ENCODE measurements around the gene MARS1.
"Not testable (repeated sequence)": the region's sequence is repeated elsewhere in the genome, so short reads cannot be mapped to it uniquely, and the experiment has no call there.

The MARS1 gene

DNA sequence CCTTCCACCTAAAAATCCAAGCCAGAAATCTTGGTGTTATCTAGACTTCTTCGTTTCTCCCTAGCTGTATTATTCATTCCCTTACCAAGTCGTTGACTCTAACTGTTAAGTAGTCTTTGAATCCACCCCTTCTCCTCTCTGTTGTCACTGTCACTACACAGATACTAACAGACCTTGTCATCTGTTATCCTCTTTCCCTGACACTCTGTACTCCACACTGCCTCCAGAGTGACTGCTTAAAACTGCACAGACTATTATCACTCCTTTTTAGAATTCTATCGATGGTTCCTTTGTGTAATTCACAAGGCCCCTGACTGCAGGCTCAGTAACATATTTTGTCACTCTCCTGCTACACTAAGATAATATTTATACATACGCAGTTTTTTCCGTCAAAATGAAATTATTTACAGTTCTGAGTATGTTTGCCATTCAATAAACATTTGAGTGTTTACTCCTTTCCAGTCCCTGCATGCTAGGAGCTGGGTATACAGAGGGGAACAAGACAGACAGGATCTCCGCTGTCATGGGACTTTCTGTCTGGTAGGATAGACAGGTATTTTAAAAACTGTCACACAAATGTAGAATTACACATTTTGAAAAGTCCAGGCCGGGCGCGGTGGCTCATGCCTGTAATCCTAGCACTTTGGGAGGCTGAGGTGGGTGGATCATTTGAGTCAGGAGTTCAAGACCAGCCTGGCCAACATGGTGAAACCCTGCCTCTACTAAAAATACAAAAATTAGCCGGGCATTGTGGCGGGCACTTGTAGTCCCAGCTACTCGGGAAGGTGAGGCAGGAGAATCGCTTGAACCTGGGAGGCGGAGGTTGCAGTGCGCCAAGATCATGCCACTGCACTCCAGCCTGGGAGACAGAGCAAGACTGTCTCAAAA is 3.8 kb downstream of the MARS1 start:
- no peak for DNase-seq (ENCODE audit: low read depth in 3 of 3)

DNA sequence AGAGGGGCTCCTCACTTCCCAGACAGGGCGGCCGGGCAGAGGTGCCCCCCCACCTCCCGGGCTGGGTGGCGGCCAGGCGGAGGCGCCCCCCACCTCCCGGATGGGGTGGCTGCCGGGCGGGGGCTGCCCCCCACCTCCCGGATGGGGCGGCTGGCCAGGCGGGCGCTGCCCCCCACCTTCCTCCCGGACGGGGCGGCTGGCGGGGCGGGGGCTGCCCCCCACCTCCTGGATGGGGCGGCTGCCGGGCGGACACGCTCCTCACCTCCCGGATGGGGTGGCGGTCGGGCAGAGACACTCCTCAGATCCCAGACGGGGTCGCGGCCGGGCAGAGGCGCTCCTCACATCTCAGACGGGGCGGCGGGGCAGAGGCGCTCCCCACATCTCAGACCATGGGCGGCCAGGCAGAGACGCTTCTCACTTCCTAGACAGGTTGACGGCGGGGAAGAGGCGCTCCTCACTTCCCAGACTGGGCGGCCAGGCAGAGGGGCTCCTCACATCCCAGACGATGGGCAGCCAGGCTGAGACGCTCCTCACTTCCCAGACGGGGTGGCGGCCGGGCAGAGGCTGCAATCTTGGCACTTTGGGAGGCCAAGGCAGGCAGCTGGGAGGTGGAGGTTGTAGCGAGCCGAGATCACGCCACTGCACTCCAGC is 7.3 kb downstream of the MARS1 start:
- not testable (repeated sequence) for DNase-seq (ENCODE audit: low read depth in 3 of 3)

DNA sequence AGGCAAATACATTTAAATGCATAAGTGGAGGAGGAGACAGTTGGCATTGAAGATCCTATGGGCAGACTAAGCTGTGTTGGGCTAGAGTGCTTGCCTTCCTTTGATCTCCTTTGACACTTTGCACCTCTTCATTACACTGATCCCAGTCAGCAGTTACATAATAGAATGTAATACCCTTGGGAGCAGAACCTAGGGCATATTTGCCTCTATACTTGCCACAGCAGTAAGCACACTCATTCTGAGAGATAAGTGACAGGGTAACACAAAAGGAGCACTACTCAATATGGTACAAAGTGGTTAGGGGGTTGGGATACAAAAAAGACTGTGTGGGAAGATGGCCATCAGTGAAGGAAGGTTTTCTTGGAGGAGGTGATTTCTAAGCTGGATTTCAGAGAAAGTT is 9.0 kb downstream of the MARS1 start:
- DNase-seq (ENCODE audit: low read depth in 3 of 3): no peak

DNA sequence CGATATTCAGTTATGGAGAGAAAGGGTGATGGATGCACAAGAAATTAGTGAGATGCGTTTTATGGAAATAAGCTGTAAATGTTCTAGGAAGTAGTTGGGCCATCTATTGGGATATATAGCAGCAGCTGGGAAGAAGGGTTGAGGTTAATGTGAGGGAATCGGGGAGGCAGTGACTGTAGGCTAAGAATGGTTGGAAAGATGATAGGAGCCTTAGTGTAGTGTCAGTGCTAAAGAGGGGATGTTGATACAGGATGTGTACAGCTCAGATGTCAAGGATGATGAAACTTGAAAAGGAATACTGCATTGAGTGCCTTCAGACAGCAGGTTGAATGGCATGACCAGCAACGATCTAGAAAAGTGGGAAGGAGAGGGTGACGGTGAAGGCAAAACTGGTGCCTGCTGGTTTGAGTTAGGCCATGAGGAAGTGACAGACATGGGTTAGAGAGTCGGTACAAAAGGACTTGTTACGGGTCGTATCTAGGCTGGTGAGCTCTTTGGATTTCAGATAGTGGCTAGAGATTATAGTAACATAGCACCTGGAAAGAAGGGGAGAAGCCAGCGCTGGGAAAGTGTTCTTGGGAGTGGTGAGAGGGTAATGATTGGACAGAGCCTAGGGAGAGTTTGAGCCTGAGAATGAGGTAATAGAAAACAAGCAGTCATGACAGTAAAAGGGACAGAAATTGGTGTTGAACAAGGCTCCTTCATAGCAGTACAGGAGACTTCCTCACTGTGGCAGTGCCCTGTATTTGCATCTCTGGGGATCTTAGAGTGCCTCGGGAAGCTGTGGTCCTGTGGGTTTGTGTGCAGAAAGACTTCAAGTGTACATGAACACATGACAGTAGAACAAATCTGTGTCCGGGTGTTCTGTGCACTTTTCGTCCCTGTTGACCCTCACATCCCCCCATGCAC is 9.6 kb downstream of the MARS1 start:
- no peak for DNase-seq (ENCODE audit: low read depth in 3 of 3)

DNA sequence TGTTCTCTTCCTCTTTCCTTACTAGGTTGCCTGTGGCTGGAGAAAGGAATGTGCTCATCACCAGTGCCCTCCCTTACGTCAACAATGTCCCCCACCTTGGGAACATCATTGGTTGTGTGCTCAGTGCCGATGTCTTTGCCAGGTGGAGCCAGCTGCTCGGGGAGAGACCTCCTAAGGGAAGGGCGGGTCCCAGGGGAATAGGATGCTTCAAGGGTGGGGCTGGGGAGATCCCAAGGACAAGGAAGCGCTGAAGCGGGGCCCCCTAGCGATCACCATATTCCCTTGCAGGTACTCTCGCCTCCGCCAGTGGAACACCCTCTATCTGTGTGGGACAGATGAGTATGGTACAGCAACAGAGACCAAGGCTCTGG is 10.2 kb downstream of the MARS1 start:
- no peak for DNase-seq (ENCODE audit: low read depth in 3 of 3)

DNA sequence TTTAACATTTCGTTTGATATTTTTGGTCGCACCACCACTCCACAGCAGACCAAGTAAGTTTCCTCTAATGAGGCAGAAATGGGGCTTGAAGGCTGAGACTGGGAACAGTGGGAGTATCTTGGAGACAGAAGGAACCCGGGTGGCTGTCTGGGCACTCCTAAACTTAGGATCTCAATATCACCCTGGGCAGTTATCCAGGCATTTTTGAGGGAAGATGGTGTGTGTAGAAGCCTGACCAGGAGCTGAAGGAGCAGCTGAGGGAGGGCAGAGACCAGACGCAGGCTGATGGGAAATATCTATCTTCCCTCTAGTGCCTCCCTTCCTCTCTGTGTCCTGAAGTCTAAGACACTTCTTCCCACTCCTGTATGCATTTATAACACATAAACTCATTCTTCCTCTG is 10.7 kb downstream of the MARS1 start:
- no peak for DNase-seq (ENCODE audit: low read depth in 3 of 3)

DNA sequence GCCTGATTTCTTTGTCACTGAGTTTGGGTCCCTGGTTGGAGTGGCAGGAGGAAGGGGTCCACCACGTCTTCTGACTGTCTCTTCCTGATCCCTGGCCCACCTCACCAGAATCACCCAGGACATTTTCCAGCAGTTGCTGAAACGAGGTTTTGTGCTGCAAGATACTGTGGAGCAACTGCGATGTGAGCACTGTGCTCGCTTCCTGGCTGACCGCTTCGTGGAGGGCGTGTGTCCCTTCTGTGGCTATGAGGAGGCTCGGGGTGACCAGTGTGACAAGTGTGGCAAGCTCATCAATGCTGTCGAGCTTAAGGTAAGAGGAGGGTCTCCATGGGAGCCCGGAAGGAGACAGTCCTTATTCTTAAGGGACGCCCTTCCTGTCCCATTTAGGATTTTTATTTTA is 12.3 kb downstream of the MARS1 start:
- DNase-seq (ENCODE audit: low read depth in 3 of 3): no peak

DNA sequence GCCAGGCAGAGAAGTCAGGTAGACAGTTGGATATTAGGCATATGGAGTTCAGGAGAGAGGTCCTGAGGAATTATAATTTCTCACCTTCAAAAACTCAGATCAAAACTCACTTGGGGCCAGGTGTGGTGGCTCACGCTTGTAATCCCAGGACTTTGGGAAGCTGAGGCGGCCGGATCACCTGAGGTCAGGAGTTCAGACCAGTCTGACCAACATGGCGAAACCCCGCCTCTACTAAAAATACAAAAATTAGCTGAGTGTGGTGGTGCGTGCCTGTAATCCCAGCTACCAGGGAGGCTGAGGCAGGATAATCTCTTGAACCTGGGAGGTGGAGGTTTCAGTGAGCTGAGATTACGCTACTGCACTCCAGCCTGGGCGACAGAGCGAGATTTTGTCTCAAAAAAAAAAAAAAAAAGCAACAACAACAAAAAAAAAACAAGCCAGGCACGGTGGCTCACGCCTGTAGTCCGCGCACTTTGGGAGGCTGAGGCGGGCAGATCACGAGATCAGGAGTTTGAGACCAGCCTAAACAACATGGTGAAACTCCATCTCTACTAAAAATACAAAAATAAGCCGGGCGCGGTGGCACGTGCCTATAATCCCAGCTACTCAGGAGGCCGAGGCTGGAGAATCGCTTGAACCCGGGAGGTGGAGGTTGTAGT is 14.6 kb downstream of the MARS1 start:
- not testable (repeated sequence) for DNase-seq (ENCODE audit: low read depth in 3 of 3)

DNA sequence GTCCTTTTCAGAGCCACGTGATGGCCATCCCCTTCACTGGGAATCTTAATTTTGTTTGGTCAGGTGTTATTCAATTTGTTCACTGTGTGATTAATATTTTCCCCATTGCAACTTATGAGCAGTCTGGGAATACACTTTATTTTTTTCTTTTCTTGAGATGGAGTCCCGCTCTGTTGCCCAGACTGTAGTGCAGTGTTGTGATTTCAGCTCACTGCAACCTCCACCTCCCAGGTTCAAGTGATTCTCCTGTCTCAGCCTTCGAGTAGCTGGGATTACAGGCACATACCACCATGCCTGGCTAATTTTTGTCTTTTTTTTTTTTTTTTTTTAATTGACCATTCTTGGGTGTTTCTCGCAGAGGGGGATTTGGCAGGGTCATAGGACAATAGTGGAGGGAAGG is 18.7 kb downstream of the MARS1 start:
- DNase-seq (ENCODE audit: low read depth in 3 of 3): not testable (repeated sequence)

DNA sequence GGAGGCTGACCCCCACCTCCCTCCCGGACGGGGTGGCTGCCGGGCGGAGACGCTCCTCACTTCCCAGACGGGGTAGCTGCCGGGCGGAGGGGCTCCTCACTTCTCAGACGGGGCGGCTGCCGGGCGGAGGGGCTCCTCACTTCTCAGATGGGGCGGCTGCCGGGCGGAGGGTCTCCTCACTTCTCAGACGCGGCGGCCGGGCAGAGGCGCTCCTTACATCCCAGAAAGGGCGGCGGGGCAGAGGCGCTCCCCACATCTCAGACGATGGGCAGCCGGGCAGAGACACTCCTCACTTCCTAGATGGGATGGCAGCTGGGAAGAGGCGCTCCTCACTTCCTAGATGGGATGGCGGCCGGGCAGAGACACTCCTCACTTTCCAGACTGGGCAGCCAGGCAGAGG is 19.9 kb downstream of the MARS1 start:
- not testable (repeated sequence) for DNase-seq (ENCODE audit: low read depth in 3 of 3)

DNA sequence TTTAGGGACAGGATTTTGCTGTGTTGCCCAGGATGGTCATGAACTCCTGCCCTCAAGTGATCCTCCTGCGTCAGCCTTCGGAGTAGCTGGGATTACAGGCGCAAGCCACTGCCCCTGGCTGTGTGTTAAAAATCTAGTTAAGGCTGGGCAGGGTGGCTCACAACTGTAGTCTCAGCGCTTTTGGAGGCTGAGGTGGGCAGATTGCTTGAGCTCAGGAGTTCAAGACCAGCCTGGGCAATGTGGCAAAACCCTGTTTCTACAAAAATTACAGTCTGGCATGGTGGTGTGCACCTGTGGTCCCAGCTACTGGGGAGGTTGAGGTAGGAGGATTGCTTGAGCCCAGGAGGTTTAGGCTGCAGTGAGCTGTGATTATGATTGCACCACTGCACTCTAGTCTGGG is 23.3 kb downstream of the MARS1 start:
- no peak for DNase-seq (ENCODE audit: low read depth in 3 of 3)

DNA sequence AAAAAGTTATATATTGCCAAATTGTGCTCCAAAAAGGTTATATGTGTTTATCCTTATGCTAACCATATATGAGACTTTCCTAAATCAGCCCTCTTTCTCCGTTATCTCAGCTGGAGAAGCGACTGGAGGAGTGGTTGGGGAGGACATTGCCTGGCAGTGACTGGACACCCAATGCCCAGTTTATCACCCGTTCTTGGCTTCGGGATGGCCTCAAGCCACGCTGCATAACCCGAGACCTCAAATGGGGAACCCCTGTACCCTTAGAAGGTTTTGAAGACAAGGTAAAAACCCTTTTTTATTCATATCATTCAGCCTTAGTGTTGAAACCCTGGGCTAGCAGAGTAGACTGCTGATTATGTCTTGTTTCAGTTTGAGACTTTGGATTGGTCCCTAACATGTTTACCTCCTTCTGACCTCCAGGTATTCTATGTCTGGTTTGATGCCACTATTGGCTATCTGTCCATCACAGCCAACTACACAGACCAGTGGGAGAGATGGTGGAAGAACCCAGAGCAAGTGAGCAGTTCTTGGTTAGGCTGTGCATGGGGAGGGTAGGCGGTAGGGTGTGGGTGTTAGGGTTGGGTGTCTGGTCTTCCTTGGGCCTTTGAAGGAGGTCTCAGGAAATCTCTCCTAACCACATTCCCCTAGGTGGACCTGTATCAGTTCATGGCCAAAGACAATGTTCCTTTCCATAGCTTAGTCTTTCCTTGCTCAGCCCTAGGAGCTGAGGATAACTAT is 23.9 kb downstream of the MARS1 start:
- no peak for DNase-seq (ENCODE audit: low read depth in 3 of 3)

DNA sequence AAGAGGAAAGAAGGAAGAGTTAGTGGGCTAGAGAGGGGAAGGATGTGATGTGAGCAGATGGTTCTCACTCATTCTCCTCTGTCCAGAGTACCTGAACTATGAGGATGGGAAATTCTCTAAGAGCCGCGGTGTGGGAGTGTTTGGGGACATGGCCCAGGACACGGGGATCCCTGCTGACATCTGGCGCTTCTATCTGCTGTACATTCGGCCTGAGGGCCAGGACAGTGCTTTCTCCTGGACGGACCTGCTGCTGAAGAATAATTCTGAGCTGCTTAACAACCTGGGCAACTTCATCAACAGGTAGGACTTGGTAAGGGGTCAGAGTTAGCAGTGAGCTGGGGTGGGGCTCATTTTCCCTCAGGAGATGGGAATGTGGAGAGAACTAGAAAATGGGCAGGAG is 24.8 kb downstream of the MARS1 start:
- no peak for DNase-seq (ENCODE audit: low read depth in 3 of 3)

DNA sequence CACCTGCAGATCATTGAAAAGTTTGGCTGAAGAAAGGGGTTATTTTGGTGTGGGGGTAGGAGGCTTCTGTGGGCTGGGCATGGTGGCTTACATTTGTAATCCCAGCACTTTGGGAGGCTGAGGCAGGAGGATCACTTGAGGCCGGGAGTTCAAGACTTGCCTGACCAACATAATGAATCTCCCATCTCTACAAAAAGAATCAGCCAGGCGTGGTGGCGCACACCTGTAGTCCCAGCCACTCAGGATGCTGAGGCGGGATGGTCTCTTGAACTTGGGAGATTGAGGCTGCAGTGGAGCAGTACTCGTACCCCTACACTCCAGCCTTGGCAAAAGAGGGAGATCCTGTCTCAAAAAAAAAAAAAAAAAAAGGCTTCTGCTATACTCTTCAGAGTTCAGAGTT is 25.4 kb downstream of the MARS1 start:
- no peak for DNase-seq (ENCODE audit: low read depth in 3 of 3)

DNA sequence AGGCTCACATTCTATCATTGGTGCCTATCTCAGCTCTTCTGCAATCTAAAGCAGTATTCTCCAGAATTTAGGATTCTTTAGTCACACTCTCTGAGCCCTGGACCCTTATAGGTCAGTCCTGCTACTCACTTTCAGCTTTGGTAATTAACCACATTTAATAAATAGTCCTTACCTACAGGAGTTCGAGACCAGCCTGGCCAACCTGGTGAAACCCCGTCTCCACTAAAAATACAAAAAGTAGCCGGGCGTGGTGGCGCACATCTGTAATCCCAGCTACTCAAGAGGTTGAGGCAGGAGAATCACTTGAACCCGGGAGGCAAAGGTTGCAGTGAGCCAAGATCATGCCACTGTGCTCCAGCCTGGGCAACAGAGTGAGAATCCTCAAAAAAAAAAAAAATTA is 25.8 kb downstream of the MARS1 start:
- not testable (repeated sequence) for DNase-seq (ENCODE audit: low read depth in 3 of 3)

DNA sequence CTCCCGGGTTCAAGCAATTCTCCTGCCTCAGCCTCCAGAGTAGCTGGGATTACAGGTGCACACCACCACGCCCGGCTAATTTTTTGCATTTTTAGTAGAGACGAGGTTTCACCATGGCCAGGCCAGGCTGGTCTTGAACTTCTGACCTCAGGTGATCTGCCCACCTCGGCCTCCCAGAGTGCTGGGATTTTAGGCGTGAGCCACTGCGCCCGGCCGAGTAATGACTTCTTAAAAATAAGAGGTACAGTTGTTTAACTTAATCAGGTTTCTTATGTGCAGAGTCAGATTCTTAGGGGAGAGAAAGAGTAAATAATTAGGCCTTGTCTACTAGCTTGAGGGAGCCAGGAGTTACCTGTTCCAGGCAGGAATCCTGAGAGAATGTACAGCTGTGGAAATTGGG is 26.4 kb downstream of the MARS1 start:
- DNase-seq (ENCODE audit: low read depth in 3 of 3): not testable (repeated sequence)

DNA sequence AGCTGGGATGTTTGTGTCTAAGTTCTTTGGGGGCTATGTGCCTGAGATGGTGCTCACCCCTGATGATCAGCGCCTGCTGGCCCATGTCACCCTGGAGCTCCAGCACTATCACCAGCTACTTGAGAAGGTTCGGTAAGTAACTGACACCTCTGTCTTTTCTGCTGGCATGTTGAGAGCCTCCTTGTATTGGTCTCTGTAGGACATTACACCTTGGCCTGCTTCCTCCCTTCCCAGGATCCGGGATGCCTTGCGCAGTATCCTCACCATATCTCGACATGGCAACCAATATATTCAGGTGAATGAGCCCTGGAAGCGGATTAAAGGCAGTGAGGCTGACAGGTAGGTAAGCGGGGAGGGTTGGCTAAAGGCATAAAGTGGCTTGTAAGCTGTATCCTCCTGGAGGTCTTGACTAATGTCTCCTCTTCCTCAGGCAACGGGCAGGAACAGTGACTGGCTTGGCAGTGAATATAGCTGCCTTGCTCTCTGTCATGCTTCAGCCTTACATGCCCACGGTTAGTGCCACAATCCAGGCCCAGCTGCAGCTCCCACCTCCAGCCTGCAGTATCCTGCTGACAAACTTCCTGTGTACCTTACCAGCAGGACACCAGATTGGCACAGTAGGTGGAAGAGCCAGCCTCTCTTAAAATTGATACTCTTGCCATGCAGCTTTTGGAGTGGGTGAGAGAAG is 27.0 kb downstream of the MARS1 start:
- DNase-seq (ENCODE audit: low read depth in 3 of 3): no peak

DNA sequence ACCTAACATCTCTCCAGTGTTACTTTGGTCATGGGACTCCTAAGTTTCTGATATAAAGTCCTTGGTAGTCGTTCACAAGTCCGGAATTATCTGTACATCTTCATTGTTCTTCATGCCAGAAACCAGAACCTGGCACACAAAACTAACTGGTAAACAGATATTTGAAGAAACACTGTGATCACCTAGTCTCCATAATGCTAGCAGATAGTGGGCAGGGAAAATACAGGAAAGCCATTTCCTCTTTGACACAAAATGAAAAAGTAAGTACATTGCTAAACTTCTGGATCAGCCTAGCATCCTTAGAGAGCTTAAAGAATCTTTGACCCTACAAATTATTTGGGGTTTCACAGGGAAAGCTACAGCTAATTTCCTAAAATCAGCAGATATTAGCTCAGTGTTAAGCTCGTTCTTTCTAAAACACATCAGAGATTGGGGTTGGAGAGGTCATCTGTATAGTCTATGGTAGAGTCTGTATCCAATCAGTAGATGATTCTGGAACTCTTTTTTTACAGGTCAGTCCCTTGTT is 27.6 kb downstream of the MARS1 start:
- DNase-seq (ENCODE audit: low read depth in 3 of 3): no peak

DNA sequence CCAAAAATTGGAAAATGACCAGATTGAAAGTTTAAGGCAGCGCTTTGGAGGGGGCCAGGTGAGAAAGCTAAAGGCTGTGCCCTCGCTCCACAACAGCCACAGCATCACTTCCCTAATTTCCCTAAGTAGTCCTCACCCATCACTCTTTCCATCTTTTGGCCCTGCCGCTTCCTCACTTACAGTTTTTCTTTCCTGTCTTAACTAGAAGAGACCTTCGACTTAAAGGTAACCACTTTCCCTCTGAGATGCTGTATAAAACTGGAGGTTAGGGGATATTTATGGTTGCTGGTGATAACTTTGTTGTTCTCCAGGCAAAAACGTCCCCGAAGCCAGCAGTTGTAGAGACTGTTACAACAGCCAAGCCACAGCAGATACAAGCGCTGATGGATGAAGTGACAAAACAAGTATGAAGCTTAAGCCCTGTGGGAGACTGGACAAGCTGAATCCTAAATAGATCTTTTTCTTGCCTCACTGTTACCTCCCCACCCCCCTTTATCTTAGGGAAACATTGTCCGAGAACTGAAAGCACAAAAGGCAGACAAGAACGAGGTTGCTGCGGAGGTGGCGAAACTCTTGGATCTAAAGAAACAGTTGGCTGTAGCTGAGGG is 28.2 kb downstream of the MARS1 start:
- no peak for DNase-seq (ENCODE audit: low read depth in 3 of 3)

DNA sequence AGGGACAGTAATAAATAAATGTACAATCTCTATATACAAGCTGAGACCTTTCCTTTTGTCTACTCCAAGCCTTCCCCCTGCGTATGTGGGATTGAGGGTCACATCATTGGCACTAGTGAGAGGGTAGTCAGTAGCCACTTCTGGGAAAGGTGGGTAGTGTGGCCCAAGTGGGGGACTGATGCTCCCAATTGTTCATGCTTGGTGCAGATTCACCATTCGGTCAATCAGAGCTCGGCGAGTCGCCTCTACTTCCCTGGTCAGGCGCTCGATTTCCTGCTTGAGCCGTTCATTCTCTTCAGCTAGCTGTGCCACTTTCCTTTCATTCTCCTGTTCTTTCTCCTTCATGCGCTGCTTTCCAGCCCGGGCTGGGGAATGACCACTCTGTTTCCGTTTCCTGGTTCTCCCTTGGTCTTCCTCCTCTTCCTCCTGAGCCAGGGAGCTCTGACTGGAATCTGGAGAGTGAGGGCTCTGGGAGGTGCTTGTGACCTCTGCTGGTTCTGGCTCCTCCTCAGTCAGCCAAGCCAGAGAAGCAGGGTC is 28.8 kb downstream of the MARS1 start:
- no peak for DNase-seq (ENCODE audit: low read depth in 3 of 3)
